Activated CD4-positive, alpha-beta T cell treated with anti-CD3 and anti-CD28 coated beads, Interleukin-2, amount 50 U/mL, for 16 hours (primary cell): ENCODE measurements around the gene GMPPA.
A peak's percentile ranks its signal among the peaks of the same experiment; 100 is the strongest.

Experiments
- DNase-seq: peaks from one replicate; pipeline ENCODE4 v3.0.0-alpha.2; 2020

Gene GMPPA

GRCh38 chr2:219486380-219486959 lies 12.2 kb upstream of the GMPPA start:
- no peak for DNase-seq

GRCh38 chr2:219488149-219488843 lies 10.4 kb upstream of the GMPPA start:
- no peak for DNase-seq

- DNase-seq, result no peak
Measured at GRCh38 chr2:219488844-219489194, 9.9 kb upstream of the GMPPA start.

GRCh38 chr2:219489315-219489714 lies 9.4 kb upstream of the GMPPA start:
- DNase-seq, result no peak

GRCh38 chr2:219490186-219490585 lies 8.5 kb upstream of the GMPPA start:
- DNase-seq, result no peak

- no peak for DNase-seq
Measured at GRCh38 chr2:219490600-219491130, 8.0 kb upstream of the GMPPA start.

GRCh38 chr2:219491278-219491963 lies 7.3 kb upstream of the GMPPA start:
- no peak for DNase-seq

- no peak for DNase-seq
Measured at GRCh38 chr2:219492575-219492974, 6.1 kb upstream of the GMPPA start.

GRCh38 chr2:219493086-219493485 lies 5.6 kb upstream of the GMPPA start:
- no peak for DNase-seq

- no peak for DNase-seq
Measured at GRCh38 chr2:219494952-219495530, 3.6 kb upstream of the GMPPA start.

- peak; percentile 70 for DNase-seq
Measured at GRCh38 chr2:219495531-219496122, 3.1 kb upstream of the GMPPA start.

GRCh38 chr2:219496247-219496824 lies 2.4 kb upstream of the GMPPA start:
- no peak for DNase-seq

GRCh38 chr2:219496825-219497494 lies 1.7 kb upstream of the GMPPA start:
- no peak for DNase-seq

- DNase-seq, result peak; percentile 16
Measured at GRCh38 chr2:219497495-219498279, 1.0 kb upstream of the GMPPA start.

GRCh38 chr2:219499058-219499307 lies 292 bp downstream of the GMPPA start:
- no peak for DNase-seq

- no peak for DNase-seq
Measured at GRCh38 chr2:219499555-219499954, 864 bp downstream of the GMPPA start.

- no peak for DNase-seq
Measured at GRCh38 chr2:219500135-219500534, 1.4 kb downstream of the GMPPA start.

GRCh38 chr2:219501849-219502248 lies 3.2 kb downstream of the GMPPA start:
- DNase-seq, result no peak

GRCh38 chr2:219502618-219503017 lies 3.9 kb downstream of the GMPPA start:
- DNase-seq, result no peak

GRCh38 chr2:219505585-219505984 lies 6.9 kb downstream of the GMPPA start:
- DNase-seq, result no peak

GRCh38 chr2:219506153-219506801 lies 7.6 kb downstream of the GMPPA start:
- no peak for DNase-seq
